NCI-H446 treated with DMSO at 0.1 percent for 48 hours (cell line): ENCODE measurements around the gene LIN37.
A peak's percentile ranks its signal among the peaks of the same experiment; 100 is the strongest.

Experiments used
- DNase-seq: peaks from one replicate; lab custom pipeline; 2025; lab: John Stamatoyannopoulos, UW

LIN37 gene

DNA sequence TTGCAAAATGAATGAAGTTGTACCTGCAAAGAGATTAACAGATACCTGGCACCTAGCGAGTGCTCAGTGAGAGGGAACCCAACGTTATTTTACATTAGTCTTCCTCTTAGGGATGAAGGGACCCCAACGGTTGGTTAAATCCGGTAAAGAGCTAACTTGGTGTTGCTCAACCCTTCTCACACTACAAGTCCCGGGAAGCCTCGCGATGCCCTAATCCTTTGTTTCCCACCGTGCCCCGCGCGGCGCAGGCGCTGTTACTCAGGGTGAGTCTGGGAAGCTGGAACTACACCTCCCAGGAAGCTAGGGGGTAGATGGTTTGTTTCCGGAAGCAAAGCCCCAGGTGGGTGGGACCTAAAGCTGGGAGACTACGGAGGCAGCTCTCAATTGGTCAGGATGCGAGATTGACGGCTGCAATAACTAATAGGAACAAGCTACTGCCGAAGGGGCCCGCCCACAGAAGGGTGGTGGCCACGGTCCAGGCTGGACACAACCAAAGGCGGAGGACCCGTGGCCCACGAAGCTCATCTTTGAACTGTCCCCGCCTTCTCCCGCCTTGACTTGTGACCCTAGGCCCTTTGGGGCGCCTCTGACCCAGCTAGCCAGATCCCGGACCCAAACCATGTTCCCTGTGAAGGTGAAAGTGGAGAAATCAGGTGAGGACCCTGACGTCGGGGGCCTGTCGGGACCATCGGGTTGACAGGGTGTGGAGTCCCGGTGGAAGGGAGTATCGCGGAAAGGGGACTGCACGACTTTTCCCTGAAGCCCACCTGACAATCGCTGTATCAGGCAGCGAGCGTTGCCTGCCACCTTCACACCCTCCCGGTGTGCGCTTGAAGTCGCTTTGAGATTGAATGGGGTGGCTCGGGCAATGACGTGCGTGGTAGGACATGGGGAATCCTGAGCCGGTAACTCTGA is at the start of gene LIN37:
LIN37 (plus strand) TSS at position 471 of the 915 bp plus-strand sequence; CDS start at position 620, 149 bp downstream.
- DNase-seq, result peak; percentile 98

DNA sequence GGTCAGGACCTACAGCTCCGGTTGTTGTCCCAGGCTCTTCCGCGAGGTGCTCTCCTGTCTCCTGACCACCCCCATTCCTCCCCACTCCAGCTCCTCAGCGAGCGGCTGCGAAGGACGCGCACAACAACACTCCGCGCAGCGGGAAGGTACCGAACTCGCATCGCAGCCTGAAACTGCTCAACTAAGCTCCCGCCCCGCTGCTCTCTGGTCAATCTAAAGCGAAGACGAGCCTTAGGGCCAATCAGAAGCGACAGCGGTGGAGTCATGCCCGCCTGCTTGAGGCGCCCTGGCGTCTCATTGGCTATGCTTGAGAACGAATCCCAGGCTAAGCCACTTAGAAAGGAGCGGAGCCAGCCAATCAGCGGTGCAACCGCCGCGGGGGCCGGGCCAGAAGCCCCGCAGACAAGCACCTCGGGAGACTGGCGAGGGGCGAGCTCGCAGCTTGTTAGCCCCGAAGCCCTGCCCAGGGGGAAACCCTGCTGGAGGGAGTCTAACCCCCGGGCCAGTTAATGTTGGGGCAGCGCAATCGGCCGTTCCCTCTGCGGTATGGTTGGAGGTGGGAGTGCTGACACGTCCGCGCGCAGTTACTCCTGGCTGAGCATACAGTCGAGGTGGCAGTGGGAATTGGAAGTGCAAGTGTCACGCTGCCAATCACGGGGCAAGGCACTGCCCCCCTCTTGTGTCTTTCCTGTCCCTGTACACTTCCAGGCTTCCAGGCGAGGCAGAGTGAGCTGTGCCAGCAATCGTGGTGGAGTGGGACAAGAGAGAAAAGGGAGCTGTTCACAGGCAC is 46.0 kb upstream of the LIN37 start:
- peak; percentile 97 for DNase-seq

DNA sequence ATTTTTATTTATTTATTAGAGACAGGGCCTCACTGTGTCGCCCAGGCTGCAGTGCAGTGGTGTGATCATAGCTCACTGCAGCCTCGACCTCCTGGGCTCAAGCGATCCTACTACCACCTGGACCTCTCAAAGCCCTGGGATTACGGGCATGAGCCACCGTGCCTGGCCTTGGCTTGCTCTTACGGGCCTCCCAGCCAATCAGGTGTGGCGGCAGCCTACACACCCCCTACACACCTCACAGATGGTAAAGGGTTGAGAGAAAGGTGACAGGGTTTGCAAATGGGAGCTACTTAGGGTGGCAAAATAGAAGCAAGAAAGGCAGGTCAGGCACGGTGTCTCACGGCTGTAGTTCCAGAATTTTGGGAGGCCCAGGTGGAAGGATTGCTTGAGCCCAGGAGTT is 45.0 kb upstream of the LIN37 start:
- no peak for DNase-seq

GRCh38 chr19:35704218-35704617 is 44.2 kb upstream of the LIN37 start, which contains the start of gene ZBTB32:
TSS of gene ZBTB32 (plus strand) at chr19:35704558. CDS start at chr19:35714627, 10,069 bp downstream.
- DNase-seq, result no peak

DNA sequence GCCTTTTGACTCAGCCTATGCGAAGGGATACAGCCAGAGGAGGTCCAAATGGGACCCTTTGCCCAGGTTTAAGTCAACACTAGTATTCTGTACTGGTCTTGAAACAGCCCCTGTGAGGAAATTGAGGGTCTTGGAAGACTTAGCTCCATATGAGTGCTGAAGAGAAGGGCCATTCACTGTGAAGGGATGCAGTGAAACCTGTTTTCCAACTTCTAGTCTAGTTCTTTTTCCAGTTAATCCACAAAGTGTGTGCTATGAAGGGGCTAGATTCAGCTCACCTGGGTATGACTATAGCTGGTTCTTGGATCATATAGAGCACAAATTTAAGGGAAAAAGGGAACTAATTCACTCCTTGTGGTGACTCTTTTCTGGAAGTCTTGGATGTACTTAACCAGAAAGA is 40.0 kb upstream of the LIN37 start:
- no peak for DNase-seq

- DNase-seq, result no peak
Observed at GRCh38 chr19:35710784-35711723, 37.3 kb upstream of the LIN37 start.

GRCh38 chr19:35712567-35713505 is 35.5 kb upstream of the LIN37 start:
- no peak for DNase-seq

- no peak for DNase-seq
Observed at GRCh38 chr19:35713506-35713850, 34.9 kb upstream of the LIN37 start.

- DNase-seq, result no peak
Observed at GRCh38 chr19:35713904-35714495, 34.4 kb upstream of the LIN37 start.

- no peak for DNase-seq
Observed at GRCh38 chr19:35714601-35715354, 33.6 kb upstream of the LIN37 start.

DNA sequence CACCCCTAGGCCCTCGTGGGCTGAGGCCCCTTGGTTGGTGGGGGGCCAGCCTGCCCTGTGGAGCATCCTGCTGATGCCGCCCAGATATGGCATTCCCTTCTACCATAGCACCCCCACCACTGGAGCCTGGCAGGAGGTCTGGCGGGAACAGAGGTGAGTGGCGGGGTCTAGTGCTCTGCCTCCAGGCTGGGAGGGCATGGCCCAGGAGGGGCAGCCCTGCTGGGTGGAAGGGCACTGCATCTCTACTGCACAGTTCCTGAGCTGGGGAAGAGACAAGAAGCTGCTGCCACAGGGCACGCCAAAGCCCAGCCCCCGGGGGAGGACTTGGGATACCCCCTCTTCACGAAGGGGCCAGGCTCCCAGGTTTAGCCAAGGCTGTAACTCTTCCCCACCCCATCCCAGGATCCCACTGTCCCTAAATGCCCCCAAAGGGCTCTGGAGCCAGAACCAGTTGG is 33.0 kb upstream of the LIN37 start:
- no peak for DNase-seq

DNA sequence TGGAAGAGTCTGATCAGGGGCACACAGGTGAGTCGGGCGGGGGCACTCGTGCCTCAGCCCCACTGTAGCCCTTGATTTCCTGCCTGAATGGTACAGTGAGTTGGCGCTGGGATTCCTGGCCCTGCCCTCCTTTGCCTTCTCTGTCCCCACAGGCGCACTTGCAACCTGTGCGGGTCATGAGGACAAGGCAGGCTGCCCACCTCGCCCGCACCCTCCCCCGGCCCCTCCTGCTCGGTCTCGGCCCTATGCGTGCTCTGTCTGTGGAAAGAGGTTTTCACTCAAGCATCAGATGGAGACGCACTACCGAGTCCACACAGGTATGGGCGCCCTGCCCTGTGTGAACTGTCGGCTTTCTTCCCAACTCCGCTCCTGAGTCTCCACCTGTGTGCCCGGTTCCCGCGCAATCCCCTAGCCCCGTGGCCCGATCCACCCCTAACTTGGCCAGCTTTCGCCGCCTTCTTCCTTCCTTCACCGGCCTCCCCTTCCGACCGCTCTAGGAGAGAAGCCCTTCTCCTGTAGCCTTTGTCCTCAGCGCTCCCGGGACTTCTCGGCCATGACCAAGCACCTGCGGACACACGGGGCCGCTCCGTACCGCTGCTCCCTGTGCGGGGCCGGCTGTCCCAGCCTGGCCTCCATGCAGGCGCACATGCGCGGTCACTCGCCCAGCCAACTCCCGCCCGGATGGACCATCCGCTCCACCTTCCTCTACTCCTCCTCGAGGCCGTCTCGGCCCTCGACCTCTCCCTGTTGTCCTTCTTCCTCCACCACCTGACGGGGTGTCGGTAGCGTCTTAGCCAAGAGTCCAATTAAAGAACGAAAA is 32.2 kb upstream of the LIN37 start:
- no peak for DNase-seq

DNA sequence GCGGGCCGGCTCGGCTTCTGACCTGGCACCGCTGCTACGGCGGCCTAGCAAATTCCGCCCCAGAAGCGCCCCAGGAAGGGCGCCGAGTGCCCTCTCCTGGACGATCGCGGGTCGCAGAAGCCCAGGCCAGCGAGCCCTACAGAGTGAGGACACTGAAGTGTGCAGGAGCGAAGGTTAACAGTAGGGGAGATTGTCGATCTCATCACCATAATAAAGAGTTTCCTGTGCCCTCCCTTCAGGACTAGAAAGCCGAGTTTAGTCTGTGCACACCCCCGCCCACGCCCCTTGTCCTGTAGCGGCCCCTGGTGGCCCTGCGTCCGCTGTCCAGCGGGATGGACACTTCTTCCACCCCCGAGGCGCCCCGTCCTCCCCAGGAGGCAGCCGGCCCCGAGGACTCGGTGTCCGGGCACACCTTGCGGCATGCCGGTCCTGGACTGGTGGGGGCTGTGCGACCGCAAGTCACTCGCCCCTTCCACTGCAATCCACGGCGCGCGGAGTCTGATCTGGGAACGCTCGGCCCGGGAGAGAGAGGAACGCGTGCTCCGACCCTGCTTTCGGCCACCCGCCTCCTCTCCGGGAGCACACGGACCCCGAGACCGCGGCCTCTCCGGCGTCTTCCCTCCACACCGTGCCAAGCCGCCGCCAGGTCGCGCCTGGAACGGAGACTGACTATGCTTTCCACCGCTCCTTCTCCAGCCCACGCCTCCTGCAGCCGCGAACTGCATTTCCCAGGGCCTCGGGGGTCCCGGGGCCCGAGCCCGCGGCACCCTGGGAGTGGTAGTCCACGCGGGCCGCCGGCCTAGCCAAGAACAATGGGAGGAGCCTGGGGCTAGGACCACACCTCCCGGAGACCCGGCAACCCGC is 31.3 kb upstream of the LIN37 start:
- peak; percentile 49 for DNase-seq

DNA sequence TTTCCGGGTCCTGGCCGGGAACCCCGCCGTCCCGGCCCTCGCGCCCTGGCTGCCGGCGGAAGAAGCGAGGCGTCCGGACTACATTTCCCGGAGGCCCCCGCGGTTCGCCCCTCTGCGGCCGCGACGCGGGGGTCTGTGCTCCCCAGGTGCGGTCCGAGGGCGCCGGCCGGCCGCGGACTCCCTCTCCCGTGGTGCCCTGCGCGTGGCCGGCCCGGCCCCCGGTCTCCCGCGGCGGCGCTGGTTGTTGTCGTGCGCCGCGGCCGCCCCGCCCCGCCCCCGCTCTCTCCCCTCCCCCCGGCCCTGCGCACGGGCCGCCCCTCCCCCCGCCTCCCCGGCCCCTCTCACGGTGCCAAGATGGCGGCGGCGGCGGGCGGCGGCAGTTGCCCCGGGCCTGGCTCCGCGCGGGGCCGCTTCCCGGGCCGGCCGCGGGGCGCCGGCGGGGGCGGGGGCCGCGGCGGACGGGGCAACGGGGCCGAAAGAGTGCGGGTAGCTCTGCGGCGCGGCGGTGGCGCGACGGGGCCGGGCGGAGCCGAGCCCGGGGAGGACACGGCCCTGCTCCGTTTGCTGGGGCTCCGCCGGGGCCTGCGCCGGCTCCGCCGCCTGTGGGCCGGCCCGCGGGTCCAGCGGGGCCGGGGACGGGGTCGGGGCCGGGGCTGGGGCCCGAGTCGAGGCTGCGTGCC is 30.6 kb upstream of the LIN37 start, which contains the start of gene KMT2B:
KMT2B (plus strand) TSS at position 339 of the 680 bp plus-strand sequence; CDS start at position 355, 16 bp downstream.
- DNase-seq, result peak; percentile 95

- no peak for DNase-seq
Observed at GRCh38 chr19:35718345-35719041, 29.9 kb upstream of the LIN37 start.
